SU-DHL-6 (cell line): ENCODE measurements around the gene EDEM3.

ENCODE experiments used
- H2AFZ ChIP-seq: fragments of 200-600 bp; sonication (generic); 2 replicates; pipeline ENCODE4 v1.6.1; 2014; ENCODE audit warnings: low read depth, mild to moderate bottlenecking, moderate library complexity, mixed read lengths, antibody characterized with exemption, low read length; ENCODE audit not compliant: severe bottlenecking
- H3F3A ChIP-seq: fragments of 200-600 bp; shearing (Covaris generic); 2 replicates; pipeline ENCODE4 v1.6.0; 2016; ENCODE audit warnings: antibody characterized with exemption, mild to moderate bottlenecking; ENCODE audit not compliant: insufficient read depth
- H3K27ac ChIP-seq: fragments of 200-600 bp; sonication (generic); 2 replicates; pipeline ENCODE4 v1.5.1; 2016; ENCODE audit warnings: low read depth, mild to moderate bottlenecking, low read length, moderate library complexity, mixed read lengths
- H3K27me3 ChIP-seq: fragments of 200-600 bp; sonication (generic), shearing (Covaris generic); 2 replicates; pipeline ENCODE4 v1.6.0; 2014; ENCODE audit warnings: mild to moderate bottlenecking, low read length
- H3K36me3 ChIP-seq: fragments of 200-600 bp; sonication (generic); 2 replicates; pipeline ENCODE4 v1.6.1; 2014; ENCODE audit warnings: mild to moderate bottlenecking, low read length, mixed read lengths
- H3K4me2 ChIP-seq: fragments of 300-600, 200-600 bp; shearing (Covaris generic), sonication (generic); 2 replicates; pipeline ENCODE4 v1.6.0; 2014; ENCODE audit warnings: low read length, low read depth, mild to moderate bottlenecking; ENCODE audit not compliant: poor library complexity, severe bottlenecking
- H3K4me3 ChIP-seq: fragments of 200-600 bp; sonication (generic); 2 replicates; pipeline ENCODE4 v1.5.1; 2014; ENCODE audit warnings: antibody characterized with exemption, low read length, mild to moderate bottlenecking, mixed read lengths; ENCODE audit not compliant: insufficient read depth, poor library complexity, severe bottlenecking
- H3K79me2 ChIP-seq: fragments of 200-600 bp; sonication (generic); 2 replicates; pipeline ENCODE4 v1.6.1; 2014; ENCODE audit warnings: mild to moderate bottlenecking, low read length, moderate library complexity; ENCODE audit not compliant: insufficient read depth
- H3K9ac ChIP-seq: fragments of 200-600 bp; sonication (generic); 2 replicates; pipeline ENCODE4 v1.7.0; 2014; ENCODE audit warnings: mild to moderate bottlenecking, low read length
- H3K9me2 ChIP-seq: fragments of 200-600 bp; sonication (generic); replicated peaks from 2 replicates; pipeline ENCODE4 v1.6.1; 2014; ENCODE audit warnings: low read length; ENCODE audit not compliant: insufficient read depth
- H3K9me3 ChIP-seq: fragments of 200-600 bp; sonication (generic); 2 replicates; pipeline ENCODE4 v1.6.1; 2014; ENCODE audit warnings: low read length, mixed read lengths; ENCODE audit not compliant: insufficient read depth
- H4K20me1 ChIP-seq: fragments of 200-600 bp; sonication (generic); 2 replicates; pipeline ENCODE4 v1.6.1; 2014; ENCODE audit warnings: low read depth, mild to moderate bottlenecking, antibody characterized with exemption, low read length, moderate library complexity, mixed read lengths
- CTCF ChIP-seq: fragments of 200-600 bp; sonication (generic); IDR thresholded peaks from one replicate; pipeline ENCODE4 v1.5.1; 2017; ENCODE audit warnings: antibody characterized with exemption, mild to moderate bottlenecking, low read length, moderate library complexity; ENCODE audit not compliant: insufficient read depth, poor library complexity, severe bottlenecking
- EZH2phosphoT487 ChIP-seq: fragments of 200-600 bp; sonication (generic), shearing (Covaris generic); conservative IDR thresholded peaks from 2 replicates; pipeline ENCODE4 v1.6.1; 2018; ENCODE audit warnings: mild to moderate bottlenecking, antibody characterized with exemption, low read length, moderate library complexity, mixed read lengths

EDEM3 gene

GRCh38 chr1:184793967-184794366, 39.3 kb upstream of the EDEM3 start:
- Histone ChIP-seq H3K9me2 (no peaks in the 10 kb centered on the region), H3K4me3 (no peak overlapping the region), H3F3A (no peaks in the 10 kb centered on the region), H2AFZ (no peak overlapping the region), H3K36me3 (no peaks in the 10 kb centered on the region), H4K20me1 (no peaks in the 10 kb centered on the region), H3K4me2 (no peak overlapping the region), H3K27me3 (no peaks in the 10 kb centered on the region), H3K9me3 (no peaks in the 10 kb centered on the region), H3K9ac (no peak overlapping the region), H3K79me2 (no peaks in the 10 kb centered on the region), H3K27ac (no peak overlapping the region)
- TF ChIP-seq EZH2phosphoT487 (no peak), CTCF (no peak)

GRCh38 chr1:184792450-184792969, 37.9 kb upstream of the EDEM3 start:
- no peaks in the 10 kb centered on the region for H3K27me3 ChIP-seq
- H3K27ac ChIP-seq = no peak overlapping the region
- H3K9me2 ChIP-seq = no peaks in the 10 kb centered on the region
- no peaks in the 10 kb centered on the region for H4K20me1 ChIP-seq
- no peak overlapping the region for H2AFZ ChIP-seq
- H3K9ac ChIP-seq = no peak overlapping the region
- H3K4me3 ChIP-seq = no peak overlapping the region
- H3K4me2 ChIP-seq = no peak overlapping the region
- TF ChIP-seq CTCF (no peak), EZH2phosphoT487 (no peak)
- H3K79me2 ChIP-seq = no peaks in the 10 kb centered on the region
- no peaks in the 10 kb centered on the region for H3K9me3 ChIP-seq
- no peaks in the 10 kb centered on the region for H3K36me3 ChIP-seq
- H3F3A ChIP-seq = no peaks in the 10 kb centered on the region

GRCh38 chr1:184791550-184791900, 36.9 kb upstream of the EDEM3 start:
- no peaks in the 10 kb centered on the region for H4K20me1 ChIP-seq
- no peak overlapping the region for H2AFZ ChIP-seq
- no peaks in the 10 kb centered on the region for H3K9me2 ChIP-seq
- H3K79me2 ChIP-seq = no peaks in the 10 kb centered on the region
- H3K9me3 ChIP-seq = no peaks in the 10 kb centered on the region
- no peaks in the 10 kb centered on the region for H3K36me3 ChIP-seq
- H3K4me2 ChIP-seq = no peak overlapping the region
- no peak overlapping the region for H3K4me3 ChIP-seq
- H3K27me3 ChIP-seq = no peaks in the 10 kb centered on the region
- no peaks in the 10 kb centered on the region for H3F3A ChIP-seq
- TF ChIP-seq EZH2phosphoT487 (no peak), CTCF (no peak)
- no peak overlapping the region for H3K9ac ChIP-seq
- no peak overlapping the region for H3K27ac ChIP-seq
